HepG2 (cell line): ENCODE data around the gene ANXA9. TPM values are rescaled to one million over a fixed set of nuclear protein-coding genes. Genes with fewer than 3 reads are reported as not detected.
A peak's percentile ranks its signal among the peaks of the same experiment; 100 is the strongest.

Experiments
- ATF7-NPFF ChIP-seq: sonication (generic); formaldehyde crosslinking; IDR thresholded peaks from 2 replicates; pipeline ENCODE4 v1.8.1; 2023; ENCODE audit warnings: mild to moderate bottlenecking, low read depth, missing genetic modification reagents, moderate library complexity
- CTCF ChIP-seq: sonication (generic); formaldehyde crosslinking; IDR thresholded peaks from 2 replicates; pipeline ENCODE4 v1.5.0; 2020; ENCODE audit warnings: mild to moderate bottlenecking, missing genetic modification reagents, moderate library complexity
- FOSL2 ChIP-seq: sonication (generic); formaldehyde crosslinking; IDR thresholded peaks from 2 replicates; pipeline ENCODE4 v1.4.0; 2020; ENCODE audit warnings: missing genetic modification reagents
- FOXA3 ChIP-seq: IDR thresholded peaks from 2 replicates; pipeline ENCODE4 v1.6.1; 2016; ENCODE audit warnings: missing genetic modification reagents, missing compliant biosample characterization
- FOXJ3 ChIP-seq: sonication (generic); formaldehyde crosslinking; IDR thresholded peaks from 2 replicates; pipeline ENCODE4 v1.4.0; 2020; ENCODE audit warnings: missing genetic modification reagents, mild to moderate bottlenecking, borderline replicate concordance
- NFE2 ChIP-seq: sonication (generic); formaldehyde crosslinking; IDR thresholded peaks from 2 replicates; pipeline ENCODE4 v1.4.0; 2020; ENCODE audit warnings: missing genetic modification reagents
- PHF20 ChIP-seq: sonication (generic); formaldehyde crosslinking; IDR thresholded peaks from 2 replicates; pipeline ENCODE4 v1.5.0; 2020; ENCODE audit warnings: mild to moderate bottlenecking, missing genetic modification reagents
- PRPF4 ChIP-seq: fragments of 200-400 bp; formaldehyde crosslinking; IDR thresholded peaks from 2 replicates; pipeline ENCODE4 v1.6.1; 2016; ENCODE audit warnings: low read length, low read depth; ENCODE audit not compliant: poor library complexity, severe bottlenecking
- RARA ChIP-seq: IDR thresholded peaks from 2 replicates; pipeline ENCODE4 v1.6.1; 2016; ENCODE audit warnings: missing genetic modification reagents, missing compliant biosample characterization
- REXO4 ChIP-seq: sonication (generic); formaldehyde crosslinking; IDR thresholded peaks from 2 replicates; pipeline ENCODE4 v1.8.0; 2022; ENCODE audit warnings: missing genetic modification reagents, mild to moderate bottlenecking, borderline replicate concordance
- RNF2 ChIP-seq: fragments of 450-650 bp; conservative IDR thresholded peaks from 2 replicates; pipeline ENCODE4 v1.6.1; 2016; ENCODE audit warnings: low read depth
- TAF1 ChIP-seq: sonication (generic); formaldehyde crosslinking; IDR thresholded peaks from 2 replicates; pipeline ENCODE4 v1.4.0; 2020; ENCODE audit warnings: missing genetic modification reagents
- TEAD3 ChIP-seq: optimal IDR thresholded peaks from 2 replicates; pipeline ENCODE3; 2016; ENCODE audit warnings: borderline replicate concordance
- ZFY ChIP-seq: sonication (generic); formaldehyde crosslinking; IDR thresholded peaks from 2 replicates; pipeline ENCODE4 v1.4.0; 2020; ENCODE audit warnings: missing genetic modification reagents
- ZNF138 ChIP-seq: sonication (generic); formaldehyde crosslinking; IDR thresholded peaks from 2 replicates; pipeline ENCODE4 v1.5.0; 2020; ENCODE audit warnings: mild to moderate bottlenecking, low read depth, missing genetic modification reagents
- ZNF501 ChIP-seq: sonication (generic); formaldehyde crosslinking; IDR thresholded peaks from 2 replicates; pipeline ENCODE4 v1.5.1; 2020; ENCODE audit warnings: mild to moderate bottlenecking, moderate library complexity, missing genetic modification reagents
- ZNF556 ChIP-seq: sonication (generic); formaldehyde crosslinking; IDR thresholded peaks from 2 replicates; pipeline ENCODE4 v1.4.0; 2020; ENCODE audit warnings: mild to moderate bottlenecking, missing genetic modification reagents, borderline replicate concordance
- ZNF580 ChIP-seq: IDR thresholded peaks from 2 replicates; pipeline ENCODE4 v1.6.1; 2016; ENCODE audit warnings: low read depth, borderline replicate concordance
- ZSCAN5A ChIP-seq: sonication (generic); formaldehyde crosslinking; IDR thresholded peaks from 2 replicates; pipeline ENCODE4 v1.8.0; 2022; ENCODE audit warnings: mild to moderate bottlenecking, missing genetic modification reagents, borderline replicate concordance
- polyA plus RNA-seq, 8 experiments: library from polyadenylated mRNA; depleted of rRNA in 3 of 8; stranded (reverse) in 7 of 8; unstranded in 1 of 8; fragments of >200 nt; fragmentation: Illumina TruSeq in 4 of 8; extraction: Trizol in 4 of 8; gene quantifications; 2 replicates each; pipeline versions ENCODE4 v1.2.1 to v1.2.3, GENCODE V29; 2011 to 2016; ENCODE audit warnings: low read depth in 4 of 8, missing spikeins in 1 of 8, mixed read lengths in 1 of 8; ENCODE audit not compliant: insufficient read depth in 1 of 8
- total RNA-seq, 5 experiments: library from RNA; depleted of rRNA; stranded (reverse); fragments of >200 nt; fragmentation: Illumina TruSeq; extraction: Trizol; gene quantifications; 2 replicates each; pipeline ENCODE4 v1.2.3, GENCODE V29; 2016; ENCODE audit warnings: low read depth in 1 of 5
- TF ChIP-seq, protein P1 (sequence below): sonication (generic); formaldehyde crosslinking; IDR thresholded peaks from 2 replicates; pipeline ENCODE4 v1.4.0; 2020; ENCODE audit warnings: missing genetic modification reagents, low read depth, mild to moderate bottlenecking, borderline replicate concordance
- TF ChIP-seq, protein P2 (sequence below): sonication (generic); formaldehyde crosslinking; IDR thresholded peaks from 2 replicates; pipeline ENCODE4 v1.8.1; 2023; ENCODE audit warnings: mild to moderate bottlenecking, missing genetic modification reagents, borderline replicate concordance
- TF ChIP-seq, protein P3 (sequence below): sonication (generic); formaldehyde crosslinking; IDR thresholded peaks from 2 replicates; pipeline ENCODE4 v1.8.1; 2023; ENCODE audit warnings: mild to moderate bottlenecking, moderate library complexity, missing genetic modification reagents

Gene ANXA9
- total and polyA plus RNA-seq, 2 of the 13 experiments (the other 11 are each of a cell fraction or from before 2014, with no cell fraction given), result 13.3 to 23.9 TPM

DNA sequence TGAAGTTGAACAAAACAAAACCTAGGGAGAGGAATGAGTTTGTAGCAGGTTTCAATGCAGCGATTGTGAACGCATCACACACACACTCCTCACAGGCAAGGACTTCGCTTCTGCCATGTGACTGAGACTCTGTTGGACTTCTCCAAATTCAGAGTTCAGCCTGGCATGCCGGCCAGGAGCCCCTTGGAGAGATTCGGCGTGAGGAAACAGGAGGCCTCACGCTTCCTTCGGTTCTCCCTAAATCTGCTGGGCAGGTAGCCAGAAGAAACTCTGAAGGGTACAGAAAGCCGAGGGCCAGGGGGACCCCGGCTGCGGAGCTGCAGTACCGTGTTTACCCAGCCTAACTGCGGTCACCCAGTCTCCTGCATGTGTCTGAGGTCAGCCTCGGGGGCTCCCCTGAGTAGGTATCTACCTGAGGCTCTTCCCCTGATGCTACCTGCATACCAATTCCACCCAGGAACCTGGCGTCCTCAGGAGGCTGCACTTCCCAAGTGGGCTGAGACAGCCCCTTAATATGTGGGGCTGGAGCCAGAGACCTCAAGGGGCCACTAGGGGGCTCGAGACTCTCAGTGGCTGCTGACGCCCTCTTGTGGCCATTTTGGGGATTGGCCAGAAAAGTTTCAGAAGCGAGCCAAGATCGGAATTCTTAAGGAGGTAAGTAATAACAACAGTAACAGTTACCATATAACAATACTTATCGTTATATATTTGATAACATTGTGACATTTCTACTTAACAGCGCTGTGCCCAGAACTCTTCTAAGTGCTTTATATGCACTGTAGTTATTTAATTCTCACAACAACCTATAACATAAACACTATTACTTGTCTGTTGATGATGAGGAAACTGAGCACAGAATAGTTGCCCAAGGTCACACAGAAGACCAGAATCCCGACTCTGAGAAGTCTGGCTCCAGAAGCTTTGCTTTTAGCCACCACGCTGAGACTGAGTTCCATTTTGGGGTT, 2.7 kb upstream of the ANXA9 start (continued):
- peak; percentile 57; the same call in 1 of the 2 replicates for TF ChIP-seq ZNF580 (CRISPR knock-in tag)
- TF ChIP-seq FOSL2, result peak; percentile 36; the same call in 1 of the 2 replicates
- TF ChIP-seq REXO4 (CRISPR knock-in tag), result no peak
- 0 out of 2 replicates have a peak, but pooled peaks have one; percentile 24 for TF ChIP-seq ZNF501
- TF ChIP-seq, protein P1, sequence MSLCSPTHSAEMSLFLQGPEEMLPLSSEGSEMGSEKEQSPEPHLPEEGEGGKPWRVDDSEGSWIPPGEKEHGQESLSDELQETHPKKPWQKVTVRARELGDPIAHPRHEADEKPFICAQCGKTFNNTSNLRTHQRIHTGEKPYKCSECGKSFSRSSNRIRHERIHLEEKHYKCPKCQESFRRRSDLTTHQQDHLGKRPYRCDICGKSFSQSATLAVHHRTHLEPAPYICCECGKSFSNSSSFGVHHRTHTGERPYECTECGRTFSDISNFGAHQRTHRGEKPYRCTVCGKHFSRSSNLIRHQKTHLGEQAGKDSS (CRISPR knock-in tag), result peak; percentile 51; the same call in 1 of the 2 replicates
- no peak for TF ChIP-seq NFE2
- no peak; the same call in 1 of the 2 replicates for TF ChIP-seq FOXJ3
- peak; percentile 39 for TF ChIP-seq FOXA3
- no peak for TF ChIP-seq PRPF4
- no peak for TF ChIP-seq ZSCAN5A
- TF ChIP-seq, protein P2, sequence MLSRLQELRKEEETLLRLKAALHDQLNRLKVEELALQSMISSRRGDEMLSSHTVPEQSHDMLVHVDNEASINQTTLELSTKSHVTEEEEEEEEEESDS (CRISPR knock-in tag), result no peak
- TF ChIP-seq TEAD3 (CRISPR knock-in tag), result peak; percentile 50
- peak; percentile 94 for TF ChIP-seq CTCF (CRISPR knock-in tag)
- no peak for TF ChIP-seq ZNF138
- TF ChIP-seq ZNF556, result peak; percentile 39; the same call in 1 of the 2 replicates
- TF ChIP-seq TAF1 (CRISPR knock-in tag), result peak; percentile 38; the same call in 1 of the 2 replicates
- peak; percentile 20; the same call in 1 of the 2 replicates for TF ChIP-seq ZFY
- no peak for TF ChIP-seq PHF20
- TF ChIP-seq ATF7-NPFF (CRISPR knock-in tag), result no peak
- TF ChIP-seq RARA (CRISPR knock-in tag), result 0 out of 2 replicates have a peak, but pooled peaks have one; percentile 11
- TF ChIP-seq, protein P3, sequence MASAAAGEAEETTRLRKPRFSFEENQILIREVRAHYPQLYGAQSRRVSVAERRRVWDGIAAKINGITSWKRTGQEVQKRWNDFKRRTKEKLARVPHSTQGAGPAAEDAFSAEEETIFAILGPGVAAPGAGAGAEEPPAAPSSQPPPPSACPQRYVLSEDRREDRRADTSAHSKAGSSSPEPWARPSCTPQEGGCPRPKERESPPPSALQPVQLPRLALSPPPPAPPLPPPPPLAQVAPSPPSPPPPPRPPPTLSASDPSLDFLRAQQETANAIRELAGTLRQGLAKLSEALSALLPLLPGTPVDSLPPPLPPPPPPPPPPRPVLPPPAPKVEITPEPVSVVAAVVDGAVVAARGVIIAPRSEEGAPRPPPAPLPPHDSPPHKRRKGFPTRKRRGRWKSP (CRISPR knock-in tag), result no peak
- no peak for TF ChIP-seq RNF2
